Measurements from ENCODE around the gene MAP3K6.

Gene MAP3K6

GRCh38 chr1:27339213-27339612 lies 27.5 kb downstream of the MAP3K6 start:
- Histone ChIP-seq H3K4me2 (ENCODE audit: low read depth, low read length) (no peak overlapping the region), H3K9ac (ENCODE audit: low read length) (no peak overlapping the region), H3K36me3 (replicated peaks; ENCODE audit: insufficient read depth, low read length) (no peaks in the 10 kb centered on the region; the same call in 1 of the 2 replicates), H3K27me3 (replicated peaks; ENCODE audit: insufficient read depth, low read length) (no peaks in the 10 kb centered on the region), H3K79me2 (ENCODE audit: low read length) (no peaks in the 10 kb centered on the region), H2AFZ (ENCODE audit: low read length) (no peak overlapping the region), H3K4me3 (ENCODE audit: low read length) (no peak overlapping the region), H3K4me1 (ENCODE audit: low read length) (peaks cover 13% of the 10 kb centered on the region), H3F3A (ENCODE audit: insufficient read depth, low read length) (no peaks in the 10 kb centered on the region), H3K9me3 (replicated peaks; ENCODE audit: insufficient read depth, low read length) (no peaks in the 10 kb centered on the region), H3K27ac (ENCODE audit: low read length) (no peak overlapping the region), H3K9me2 (replicated peaks; ENCODE audit: insufficient read depth, low read length) (no peaks in the 10 kb centered on the region), H4K20me1 (ENCODE audit: insufficient read depth, low read length) (no peaks in the 10 kb centered on the region)
- TF ChIP-seq EZH2 (optimal IDR thresholded peaks at IDR 0.05; ENCODE audit: low read depth, low read length) (no peak), CTCF (IDR thresholded peaks at IDR 0.05; ENCODE audit: low read length) (no peak), EZH2phosphoT487 (IDR thresholded peaks at IDR 0.05; ENCODE audit: low read length) (no peak)
- no peak for DNase-seq

GRCh38 chr1:27338751-27339150 lies 28.0 kb downstream of the MAP3K6 start:
- H3K27me3 ChIP-seq (replicated peaks; ENCODE audit: insufficient read depth, low read length) = no peaks in the 10 kb centered on the region
- no peaks in the 10 kb centered on the region for H3K9me2 ChIP-seq (replicated peaks; ENCODE audit: insufficient read depth, low read length)
- H4K20me1 ChIP-seq (ENCODE audit: insufficient read depth, low read length) = no peaks in the 10 kb centered on the region
- no peak overlapping the region for H3K27ac ChIP-seq (ENCODE audit: low read length)
- H2AFZ ChIP-seq (ENCODE audit: low read length) = no peak overlapping the region
- H3K9me3 ChIP-seq (replicated peaks; ENCODE audit: insufficient read depth, low read length) = no peaks in the 10 kb centered on the region
- no peak overlapping the region for H3K9ac ChIP-seq (ENCODE audit: low read length)
- no peak for DNase-seq
- H3K4me2 ChIP-seq (ENCODE audit: low read depth, low read length) = no peak overlapping the region
- no peak for TF ChIP-seq CTCF (IDR thresholded peaks at IDR 0.05; ENCODE audit: low read length)
- TF ChIP-seq EZH2 (optimal IDR thresholded peaks at IDR 0.05; ENCODE audit: low read depth, low read length) = no peak
- TF ChIP-seq EZH2phosphoT487 (IDR thresholded peaks at IDR 0.05; ENCODE audit: low read length) = no peak
- H3K4me3 ChIP-seq (ENCODE audit: low read length) = no peak overlapping the region
- no peaks in the 10 kb centered on the region for H3F3A ChIP-seq (ENCODE audit: insufficient read depth, low read length)
- peaks cover 13% of the 10 kb centered on the region for H3K4me1 ChIP-seq (ENCODE audit: low read length)
- no peaks in the 10 kb centered on the region for H3K79me2 ChIP-seq (ENCODE audit: low read length)
- H3K36me3 ChIP-seq (replicated peaks; ENCODE audit: insufficient read depth, low read length) = no peaks in the 10 kb centered on the region; the same call in 1 of the 2 replicates

GRCh38 chr1:27336756-27337155 lies 30.0 kb downstream of the MAP3K6 start:
- DNase-seq = no peak
- Histone ChIP-seq H3K4me1 (ENCODE audit: low read length) (peaks cover 7% of the 10 kb centered on the region), H4K20me1 (ENCODE audit: insufficient read depth, low read length) (no peaks in the 10 kb centered on the region), H3K27ac (ENCODE audit: low read length) (no peak overlapping the region), H3K27me3 (replicated peaks; ENCODE audit: insufficient read depth, low read length) (no peaks in the 10 kb centered on the region), H2AFZ (ENCODE audit: low read length) (no peak overlapping the region), H3K36me3 (replicated peaks; ENCODE audit: insufficient read depth, low read length) (no peaks in the 10 kb centered on the region; the same call in 1 of the 2 replicates), H3K9me3 (replicated peaks; ENCODE audit: insufficient read depth, low read length) (no peaks in the 10 kb centered on the region), H3K9me2 (replicated peaks; ENCODE audit: insufficient read depth, low read length) (no peaks in the 10 kb centered on the region), H3K79me2 (ENCODE audit: low read length) (0 out of 2 replicates have a peak, but pooled peaks cover 3% of the 10 kb centered on the region), H3K4me3 (ENCODE audit: low read length) (no peak overlapping the region), H3K9ac (ENCODE audit: low read length) (no peak overlapping the region), H3F3A (ENCODE audit: insufficient read depth, low read length) (no peaks in the 10 kb centered on the region), H3K4me2 (ENCODE audit: low read depth, low read length) (no peak overlapping the region)
- TF ChIP-seq EZH2phosphoT487 (IDR thresholded peaks at IDR 0.05; ENCODE audit: low read length) (no peak), EZH2 (optimal IDR thresholded peaks at IDR 0.05; ENCODE audit: low read depth, low read length) (no peak), CTCF (IDR thresholded peaks at IDR 0.05; ENCODE audit: low read length) (no peak)

Data from MM.1S (cell line).